Pancreas (tissue), 10 donors: ENCODE data around the gene GPATCH4. TPM values are rescaled to one million over a fixed set of nuclear protein-coding genes. Genes with fewer than 3 reads are reported as not detected.
"Not testable (repeated sequence)": the region's sequence is repeated elsewhere in the genome, so short reads cannot be mapped to it uniquely, and the experiment has no call there.

Experiments used
- ATAC-seq, 4 donors: fragments of 200-7000 bp; cut with Tn5 transposase; one replicate each; pipeline versions ENCODE4 v1.8.0 to v1.9.1; 2020; ENCODE audit warnings: mild to moderate bottlenecking in 4 of 4, moderate library complexity in 4 of 4
- DNase-seq, 6 donors: peaks; one replicate each; pipeline ENCODE4 v3.0.0-alpha.2; 2020
- FAIRE-seq: peaks from 2 replicates; lab custom pipeline; 2012; peaks lifted over from hg19 to GRCh38; lab: Jason Lieb, UNC
- H3K27ac ChIP-seq, 4 donors: fragments of 200-600 bp; sonication (generic); 1 replicate in 3 of 4; 2 replicates in 1 of 4; pipeline versions ENCODE4 v1.5.0 to v1.8.0; 2020
- H3K27me3 ChIP-seq, 4 donors: fragments of 200-600 bp; one replicate each; pipeline ENCODE4 v1.8.0; 2021
- H3K36me3 ChIP-seq, 3 donors: fragments of 200-600 bp; sonication (generic) in 1 of 3; one replicate each; pipeline versions ENCODE4 v1.5.0 to v1.8.0; 2020 to 2021
- H3K4me1 ChIP-seq, 3 donors: fragments of 200-600 bp; one replicate each; pipeline ENCODE4 v1.8.0; 2021
- H3K4me3 ChIP-seq, 4 donors: fragments of 200-600 bp; sonication (generic) in 2 of 4; one replicate each; pipeline versions ENCODE4 v1.5.0 to v1.8.0; 2020 to 2021
- H3K9me3 ChIP-seq, 4 donors: fragments of 200-600 bp; one replicate each; pipeline ENCODE4 v1.8.0; 2021
- WGBS, 2 donors: extraction: QIAGEN DNeasy Blood & Tissue Kit; methylation state at CpG; one replicate each; pipeline ENCODE4 v1.1.7; 2013; 5-methylcytosine and 5-hydroxymethylcytosine counted together
- intact Hi-C, 3 donors: fragments of 100-400 bp; cut with DNase I; formaldehyde crosslinking; loops; one replicate each; pipeline versions ENCODE4 v1.11.1 to v1.14.2; 2022
- polyA plus RNA-seq, 2 donors: library from polyadenylated mRNA; stranded (reverse); fragments of 200-250 nt; gene quantifications; one replicate each; pipeline ENCODE4 v1.2.3, GENCODE V29; 2013
- total RNA-seq, 6 donors: library from RNA; stranded (reverse); fragmentation: NEBNext Ultra II Directional in 4 of 6; extraction: Animal tissue kit (Norgen Biotek cat#: 25700) in 4 of 6; gene quantifications; one replicate each; pipeline versions ENCODE4 v1.2.1 to v1.2.4, GENCODE V29; 2021 to 2023
- TF ChIP-seq, protein P1 (sequence below), 4 donors: fragments of 200-600 bp; sonication (generic) in 3 of 4; IDR thresholded peaks; one replicate each; pipeline versions ENCODE4 v1.5.0 to v1.8.0; 2021; ENCODE audit warnings: antibody characterized with exemption in 4 of 4
- donor health status: healthy with polysubstance abuse.
- donor health status: DM: no; HTN: no; CAD: no; lungs with moderate emphysema.
- donor health status: DM: no; HTN: no; CAD: no.
- donor health status: control.
- donor health status: control.
- donor health status: Bipolar disorder and iron deficiency.
- donor health status: DM: yes; HTN: yes; CAD: no.
- donor health status: DM: no; HTN: no; CAD: no.
- donor health status: DM: no; HTN: no; CAD: no.
- donor health status: DM: yes; HTN: yes; CAD: no.

GPATCH4 gene
- total and polyA plus RNA-seq, 8 donors: 6.4 to 16.9 (median 13.2) TPM

DNA sequence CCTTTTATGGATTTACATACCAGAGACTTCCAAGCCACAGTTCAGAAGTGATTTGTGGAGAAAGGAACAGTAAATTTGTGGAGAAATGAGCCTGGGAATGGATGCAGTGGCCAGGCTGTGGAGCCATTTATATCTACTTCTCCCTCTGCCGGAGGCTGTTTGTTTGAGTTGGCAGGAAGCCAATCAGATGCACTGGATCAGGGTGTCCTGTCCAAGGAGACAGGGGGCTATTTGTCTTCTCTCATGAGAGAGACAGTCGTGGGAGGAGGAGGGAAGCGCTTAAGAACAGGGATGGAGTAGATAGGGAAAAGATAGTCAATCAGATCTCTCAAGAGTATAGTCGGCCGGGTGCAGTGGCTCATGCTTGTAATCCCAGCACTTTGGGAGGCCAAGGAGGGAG, 15.2 kb upstream of the GPATCH4 start:
- ATAC-seq (peak in 3 of 4 donors; percentile 28 to 71 (median 32)), DNase-seq (no peak), FAIRE-seq (no peak)
- no peak overlapping the region for H3K4me3 ChIP-seq
- no peaks in the 10 kb centered on the region for H3K36me3 ChIP-seq
- H3K27ac ChIP-seq: no peak overlapping the region
- no peaks in the 10 kb centered on the region for H3K4me1 ChIP-seq
- intact Hi-C loops: no loop called here
- WGBS, 2 donors: 3 to 6% methylated on average over 5 of the region's 5 CpGs
- H3K27me3 ChIP-seq: no peaks in the 10 kb centered on the region
- TF ChIP-seq, protein P1, sequence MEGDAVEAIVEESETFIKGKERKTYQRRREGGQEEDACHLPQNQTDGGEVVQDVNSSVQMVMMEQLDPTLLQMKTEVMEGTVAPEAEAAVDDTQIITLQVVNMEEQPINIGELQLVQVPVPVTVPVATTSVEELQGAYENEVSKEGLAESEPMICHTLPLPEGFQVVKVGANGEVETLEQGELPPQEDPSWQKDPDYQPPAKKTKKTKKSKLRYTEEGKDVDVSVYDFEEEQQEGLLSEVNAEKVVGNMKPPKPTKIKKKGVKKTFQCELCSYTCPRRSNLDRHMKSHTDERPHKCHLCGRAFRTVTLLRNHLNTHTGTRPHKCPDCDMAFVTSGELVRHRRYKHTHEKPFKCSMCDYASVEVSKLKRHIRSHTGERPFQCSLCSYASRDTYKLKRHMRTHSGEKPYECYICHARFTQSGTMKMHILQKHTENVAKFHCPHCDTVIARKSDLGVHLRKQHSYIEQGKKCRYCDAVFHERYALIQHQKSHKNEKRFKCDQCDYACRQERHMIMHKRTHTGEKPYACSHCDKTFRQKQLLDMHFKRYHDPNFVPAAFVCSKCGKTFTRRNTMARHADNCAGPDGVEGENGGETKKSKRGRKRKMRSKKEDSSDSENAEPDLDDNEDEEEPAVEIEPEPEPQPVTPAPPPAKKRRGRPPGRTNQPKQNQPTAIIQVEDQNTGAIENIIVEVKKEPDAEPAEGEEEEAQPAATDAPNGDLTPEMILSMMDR (IDR thresholded peaks at IDR 0.05): no peak
- no peaks in the 10 kb centered on the region for H3K9me3 ChIP-seq

DNA sequence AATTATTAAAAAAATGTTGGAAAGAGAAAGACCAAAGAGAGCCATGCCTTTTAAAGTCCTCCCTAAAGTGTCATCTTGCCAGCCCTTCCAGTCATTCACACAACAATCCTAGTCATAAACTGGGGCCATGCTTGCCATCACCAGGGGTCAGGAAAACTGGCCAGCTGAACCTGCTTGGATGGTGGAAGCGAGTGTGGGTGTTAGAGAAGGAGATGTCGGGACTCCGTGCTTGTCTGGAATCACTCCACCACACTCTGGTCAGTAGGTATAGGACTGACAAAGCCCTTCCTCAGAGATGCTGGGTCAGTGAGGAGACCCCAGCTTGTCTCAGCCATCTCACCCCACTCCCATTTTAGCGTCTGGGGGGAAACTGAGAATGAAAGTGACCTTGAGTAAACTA, 14.7 kb upstream of the GPATCH4 start:
- Histone ChIP-seq H3K4me1 (no peaks in the 10 kb centered on the region), H3K4me3 (no peak overlapping the region), H3K36me3 (no peaks in the 10 kb centered on the region), H3K9me3 (no peaks in the 10 kb centered on the region), H3K27me3 (no peaks in the 10 kb centered on the region), H3K27ac (no peak overlapping the region)
- DNase-seq: no peak
- WGBS, 2 donors: 26 to 40% methylated on average over 4 of the region's 4 CpGs
- TF ChIP-seq, protein P1 (IDR thresholded peaks at IDR 0.05): no peak
- FAIRE-seq: no peak
- ATAC-seq: peak in 1 of 4 donors; percentile 18
- intact Hi-C loops: no loop called here

DNA sequence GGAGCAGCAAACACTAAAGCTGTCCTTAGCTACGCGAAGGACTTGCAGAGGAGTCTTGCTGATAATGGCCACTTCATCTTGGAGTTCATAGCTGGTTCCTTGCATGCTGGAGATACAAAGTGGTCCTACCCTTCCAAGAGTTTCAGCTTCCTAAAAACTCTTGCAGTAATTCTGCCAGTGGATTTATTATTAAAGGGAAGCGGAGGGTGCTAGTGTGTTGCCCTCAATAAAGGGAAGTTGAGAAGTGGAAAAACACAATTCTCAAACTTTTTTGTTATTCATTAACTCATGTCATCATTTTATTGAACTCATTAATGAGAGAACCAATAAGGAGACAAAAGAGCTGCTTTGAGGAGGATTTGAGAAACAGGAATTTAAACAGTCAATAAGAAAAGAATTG, 11.4 kb upstream of the GPATCH4 start:
- Histone ChIP-seq H3K4me3 (no peak overlapping the region), H3K4me1 (no peaks in the 10 kb centered on the region), H3K27ac (no peak overlapping the region), H3K9me3 (no peaks in the 10 kb centered on the region), H3K36me3 (no peaks in the 10 kb centered on the region), H3K27me3 (no peaks in the 10 kb centered on the region)
- no peak for FAIRE-seq
- TF ChIP-seq, protein P1 (IDR thresholded peaks at IDR 0.05): no peak
- DNase-seq: no peak
- no peak for ATAC-seq
- intact Hi-C loops: no loop called here
- WGBS, 2 donors: 38 to 45% methylated on average over 3 of the region's 3 CpGs

DNA sequence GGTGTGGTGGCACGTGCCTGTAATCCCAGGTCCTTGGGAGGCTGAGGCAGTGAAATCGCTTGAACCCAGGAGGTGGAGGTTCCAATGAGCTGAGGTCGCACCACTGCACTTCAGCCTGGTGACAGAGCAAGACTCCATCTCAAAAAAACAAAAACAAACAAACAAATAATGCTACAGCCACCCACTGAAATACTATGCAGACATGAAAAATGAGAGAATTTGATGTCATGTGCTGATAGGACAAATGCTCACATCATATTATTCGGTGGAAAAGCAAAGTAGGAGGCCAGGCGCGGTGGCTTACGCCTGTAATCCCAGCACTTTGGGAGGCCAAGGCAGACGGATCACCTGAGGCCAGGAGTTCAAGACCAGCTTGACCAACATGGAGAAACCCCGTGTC, 8.8 kb upstream of the GPATCH4 start:
- H3K4me3 ChIP-seq, H3K9me3 ChIP-seq, FAIRE-seq, H3K27ac ChIP-seq, ATAC-seq, H3K4me1 ChIP-seq, H3K36me3 ChIP-seq, H3K27me3 ChIP-seq, intact Hi-C loops: not testable (repeated sequence)
- 72 to 84% methylated on average over 9 of the region's 9 CpGs for WGBS, 2 donors
- peak in 1 of 6 donors; percentile 6 for DNase-seq

DNA sequence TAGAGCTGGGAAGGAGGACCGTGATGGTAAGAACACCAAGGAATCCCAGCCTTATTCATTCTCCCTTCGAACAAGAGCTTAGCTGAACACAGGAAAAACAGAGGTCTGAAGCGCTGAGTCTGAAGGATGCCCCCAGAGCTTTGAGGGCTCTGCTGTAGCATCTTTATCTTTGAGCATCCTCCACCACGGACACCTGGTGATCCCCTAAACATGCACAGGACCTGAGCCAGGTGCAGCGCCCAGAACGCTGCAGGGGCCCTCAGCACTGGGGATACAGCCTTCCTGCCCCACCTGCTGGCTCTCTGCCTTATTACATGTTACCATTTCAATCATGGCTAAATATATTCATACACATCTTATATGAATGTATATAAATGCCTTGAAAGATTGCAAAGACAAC, 7.7 kb upstream of the GPATCH4 start:
- Histone ChIP-seq H3K36me3 (no peaks in the 10 kb centered on the region), H3K4me1 (no peaks in the 10 kb centered on the region), H3K9me3 (no peaks in the 10 kb centered on the region), H3K27me3 (no peaks in the 10 kb centered on the region), H3K27ac (no peak overlapping the region), H3K4me3 (no peak overlapping the region)
- 29 to 31% methylated on average over 6 of the region's 6 CpGs for WGBS, 2 donors
- DNase-seq: peak in 1 of 6 donors; percentile 46
- TF ChIP-seq, protein P1 (IDR thresholded peaks at IDR 0.05): peak in 1 of 4 donors; percentile 20
- intact Hi-C loops: loop anchor here in 1 of 3 donors (10.0 kb wide), 1 partner anchor 154 kb away; no protein-coding TSS in a partner anchor
- no peak for FAIRE-seq
- ATAC-seq: peak in 3 of 4 donors; percentile 62 to 83 (median 71)
